Transverse colon (tissue), 3 donors: ENCODE data around the gene STYXL1.

Experiments used
- EP300 ChIP-seq: sonication (generic); formaldehyde crosslinking; IDR thresholded peaks from one replicate; pipeline ENCODE4 v1.6.1; 2017; ENCODE audit warnings: antibody characterized with exemption, low read depth
- TF ChIP-seq, protein P1 (sequence below), 5 experiments: fragments of 200-600 bp in 3 of 5; fragments of 450-650 bp in 2 of 5; sonication (generic) in 3 of 5; IDR thresholded peaks; 1 replicate in 2 of 5; 2 replicates in 3 of 5; pipeline ENCODE4 v1.5.1; 2016 to 2017; ENCODE audit warnings: antibody characterized with exemption in 5 of 5, inconsistent platforms in 3 of 5, mild to moderate bottlenecking in 2 of 5, moderate library complexity in 1 of 5

DNA sequence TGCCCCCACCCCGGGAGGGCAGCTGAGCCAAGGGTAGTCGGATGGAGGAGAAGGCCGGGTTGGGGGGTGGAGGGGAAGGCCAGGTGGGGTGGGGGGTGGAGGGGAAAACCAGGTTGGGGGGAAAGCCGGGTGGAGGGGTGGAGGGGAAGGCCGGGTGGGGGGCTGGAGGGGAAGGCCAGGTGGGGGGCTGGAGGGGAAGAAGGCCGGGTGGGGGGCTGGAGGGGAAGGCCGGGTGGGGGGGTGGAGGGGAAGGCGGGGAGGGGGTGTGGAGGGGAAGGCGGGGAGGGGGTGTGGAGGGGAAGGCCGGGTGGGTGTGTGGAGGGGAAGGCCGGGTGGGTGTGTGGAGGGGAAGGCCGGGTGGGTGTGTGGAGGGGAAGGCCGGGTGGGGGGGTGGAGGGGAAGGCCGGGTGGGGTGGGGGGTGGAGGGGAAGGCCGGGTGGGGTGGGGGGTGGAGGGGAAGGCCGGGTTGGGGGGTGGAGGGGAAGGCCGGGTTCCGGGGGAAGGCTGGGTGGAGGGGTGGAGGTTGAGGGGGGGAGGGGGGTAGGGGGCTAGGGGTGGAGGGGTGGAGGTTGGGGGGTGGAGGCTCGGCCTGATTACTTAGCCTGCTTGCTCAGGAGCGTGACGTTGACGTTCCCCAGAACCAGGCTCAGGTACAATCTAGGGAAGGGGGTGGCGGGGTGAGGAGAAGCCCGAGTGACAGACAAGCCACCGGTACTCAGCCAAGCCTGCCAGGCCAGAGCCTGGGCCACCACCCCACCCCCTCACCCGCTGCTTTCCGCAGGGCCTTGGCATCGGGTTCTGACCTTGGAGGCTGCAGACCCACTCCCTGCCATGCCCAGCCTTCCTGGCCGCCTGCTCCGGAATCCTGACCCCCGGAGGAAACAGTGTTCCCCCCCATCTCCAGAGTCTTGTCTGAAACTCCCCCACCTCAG lies 59.0 kb downstream of the STYXL1 start:
- TF ChIP-seq, protein P1, sequence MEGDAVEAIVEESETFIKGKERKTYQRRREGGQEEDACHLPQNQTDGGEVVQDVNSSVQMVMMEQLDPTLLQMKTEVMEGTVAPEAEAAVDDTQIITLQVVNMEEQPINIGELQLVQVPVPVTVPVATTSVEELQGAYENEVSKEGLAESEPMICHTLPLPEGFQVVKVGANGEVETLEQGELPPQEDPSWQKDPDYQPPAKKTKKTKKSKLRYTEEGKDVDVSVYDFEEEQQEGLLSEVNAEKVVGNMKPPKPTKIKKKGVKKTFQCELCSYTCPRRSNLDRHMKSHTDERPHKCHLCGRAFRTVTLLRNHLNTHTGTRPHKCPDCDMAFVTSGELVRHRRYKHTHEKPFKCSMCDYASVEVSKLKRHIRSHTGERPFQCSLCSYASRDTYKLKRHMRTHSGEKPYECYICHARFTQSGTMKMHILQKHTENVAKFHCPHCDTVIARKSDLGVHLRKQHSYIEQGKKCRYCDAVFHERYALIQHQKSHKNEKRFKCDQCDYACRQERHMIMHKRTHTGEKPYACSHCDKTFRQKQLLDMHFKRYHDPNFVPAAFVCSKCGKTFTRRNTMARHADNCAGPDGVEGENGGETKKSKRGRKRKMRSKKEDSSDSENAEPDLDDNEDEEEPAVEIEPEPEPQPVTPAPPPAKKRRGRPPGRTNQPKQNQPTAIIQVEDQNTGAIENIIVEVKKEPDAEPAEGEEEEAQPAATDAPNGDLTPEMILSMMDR (IDR thresholded peaks at IDR 0.05) = no peak
- TF ChIP-seq EP300 = no peak
